Mesendoderm (in vitro differentiated cells): ENCODE results near the gene PLGLB1. TPM values are rescaled to one million over a fixed set of nuclear protein-coding genes. Genes with fewer than 3 reads are reported as not detected.
"Not testable (repeated sequence)": the region's sequence is repeated elsewhere in the genome, so short reads cannot be mapped to it uniquely, and the experiment has no call there.

Source experiments
- DNase-seq: peaks from one replicate; pipeline ENCODE4 v3.0.0; 2013
- H2AK5ac ChIP-seq: 2 replicates; pipeline ENCODE4 v1.6.1; 2013; ENCODE audit warnings: low read length, inconsistent platforms
- H2BK120ac ChIP-seq: 2 replicates; pipeline ENCODE4 v1.6.1; 2013; ENCODE audit warnings: low read depth, mild to moderate bottlenecking, low read length, moderate library complexity, mixed read lengths
- H2BK15ac ChIP-seq: replicated peaks from 2 replicates; pipeline ENCODE4 v1.6.1; 2013; ENCODE audit warnings: low read depth, mild to moderate bottlenecking, moderate library complexity
- H2BK5ac ChIP-seq: 2 replicates; pipeline ENCODE4 v1.6.1; 2013; ENCODE audit warnings: low read length, inconsistent platforms
- H3K18ac ChIP-seq: 2 replicates; pipeline ENCODE4 v1.6.1; 2013; ENCODE audit warnings: mild to moderate bottlenecking, low read length, mixed read lengths
- H3K23ac ChIP-seq: one replicate; pipeline ENCODE4 v1.6.1; 2013; ENCODE audit warnings: low read length
- H3K27ac ChIP-seq: 2 replicates; pipeline ENCODE4 v1.5.1; 2013; ENCODE audit warnings: low read depth, mild to moderate bottlenecking, inconsistent platforms, low read length, moderate library complexity
- H3K27me3 ChIP-seq: 2 replicates; pipeline ENCODE4 v1.6.1; 2013; ENCODE audit warnings: low read length, control low read depth, mild to moderate bottlenecking, inconsistent platforms; ENCODE audit not compliant: insufficient read depth, poor library complexity
- H3K36me3 ChIP-seq: 2 replicates; pipeline ENCODE4 v1.6.1; 2013; ENCODE audit warnings: low read length, inconsistent platforms; ENCODE audit not compliant: control insufficient read depth, insufficient read depth
- H3K4ac ChIP-seq: one replicate; pipeline ENCODE4 v1.6.1; 2013; ENCODE audit warnings: low read depth, mild to moderate bottlenecking, low read length, moderate library complexity
- H3K4me1 ChIP-seq: 2 replicates; pipeline ENCODE4 v1.6.1; 2013; ENCODE audit warnings: low read depth, low read length, inconsistent platforms; ENCODE audit not compliant: control insufficient read depth
- H3K4me2 ChIP-seq: 2 replicates; pipeline ENCODE4 v1.6.1; 2013; ENCODE audit warnings: low read length
- H3K4me3 ChIP-seq: 2 replicates; pipeline ENCODE4 v1.5.1; 2013; ENCODE audit warnings: mild to moderate bottlenecking, low read length
- H3K56ac ChIP-seq: one replicate; pipeline ENCODE4 v1.6.1; 2013; ENCODE audit warnings: low read length
- H3K79me1 ChIP-seq: 2 replicates; pipeline ENCODE4 v1.6.1; 2013; ENCODE audit warnings: low read length, inconsistent platforms
- H3K79me2 ChIP-seq: 2 replicates; pipeline ENCODE4 v1.6.1; 2013; ENCODE audit warnings: mild to moderate bottlenecking, low read length; ENCODE audit not compliant: control insufficient read depth, insufficient read depth
- H3K9ac ChIP-seq: 2 replicates; pipeline ENCODE4 v1.6.1; 2013; ENCODE audit warnings: low read length, inconsistent platforms
- H4K5ac ChIP-seq: one replicate; pipeline ENCODE4 v1.6.1; 2013; ENCODE audit warnings: low read length
- H4K8ac ChIP-seq: one replicate; pipeline ENCODE4 v1.6.1; 2013; ENCODE audit warnings: low read depth, mild to moderate bottlenecking, control low read depth, low read length, moderate library complexity
- WGBS: extraction: QIAGEN DNeasy Blood & Tissue Kit; methylation state at CpG from one replicate; pipeline ENCODE4 v1.1.7; 2013; ENCODE audit warnings: low lambda C conversion rate, missing lambda C conversion rate; ENCODE audit not compliant: insufficient coverage; ENCODE audit errors: extremely low coverage; 5-methylcytosine and 5-hydroxymethylcytosine counted together
- polyA plus RNA-seq, 2 experiments: library from polyadenylated mRNA; stranded (reverse); fragments of 200-250 nt; gene quantifications; one replicate each; pipeline ENCODE4 v1.2.3, GENCODE V29; 2013

Gene PLGLB1
- 0.06 TPM for polyA plus RNA-seq (2013, experiment 1 of 2)
- 0.06 TPM for polyA plus RNA-seq (2013, experiment 2 of 2)

- H3K79me2 ChIP-seq, H3K79me1 ChIP-seq, H2BK15ac ChIP-seq, H3K18ac ChIP-seq, H3K23ac ChIP-seq, H3K27me3 ChIP-seq, H3K9ac ChIP-seq, H4K8ac ChIP-seq, H3K56ac ChIP-seq, H2AK5ac ChIP-seq, H3K36me3 ChIP-seq, H3K4me3 ChIP-seq, H3K4ac ChIP-seq, H4K5ac ChIP-seq, H3K4me2 ChIP-seq, H2BK120ac ChIP-seq, H3K4me1 ChIP-seq, H2BK5ac ChIP-seq, DNase-seq, H3K27ac ChIP-seq: not testable (repeated sequence)
- no CpG with 5 or more reads among the region's 3 CpGs for WGBS
These were observed at the start of gene PLGLB1 for GRCh38 chr2:87021744-87022143. Gene PLGLB1 (minus strand): TSS chr2:87021844. CDS start chr2:87021783, 61 bp downstream.

GRCh38 chr2:87064305-87064704, 42.7 kb upstream of the PLGLB1 start:
- not testable (repeated sequence) for H2BK5ac ChIP-seq, H4K8ac ChIP-seq, H3K4ac ChIP-seq, H4K5ac ChIP-seq, DNase-seq, H3K23ac ChIP-seq, H3K79me1 ChIP-seq, H3K56ac ChIP-seq, H3K27me3 ChIP-seq, H3K79me2 ChIP-seq, H2BK120ac ChIP-seq, H3K9ac ChIP-seq, H3K27ac ChIP-seq, H3K4me1 ChIP-seq, H3K18ac ChIP-seq, H3K4me3 ChIP-seq, H2AK5ac ChIP-seq, H3K4me2 ChIP-seq, H3K36me3 ChIP-seq, H2BK15ac ChIP-seq
- WGBS: no CpG with 5 or more reads among the region's 2 CpGs

- H4K8ac ChIP-seq, H3K36me3 ChIP-seq, H3K18ac ChIP-seq, H4K5ac ChIP-seq, H3K4ac ChIP-seq, H3K56ac ChIP-seq, H3K27ac ChIP-seq, H3K23ac ChIP-seq, H3K4me2 ChIP-seq, H3K4me3 ChIP-seq, H2BK5ac ChIP-seq, H3K27me3 ChIP-seq, DNase-seq, H3K4me1 ChIP-seq, H2BK15ac ChIP-seq, H2AK5ac ChIP-seq, H3K9ac ChIP-seq, H3K79me1 ChIP-seq, H3K79me2 ChIP-seq, H2BK120ac ChIP-seq: not testable (repeated sequence)
- no CpG with 5 or more reads among the region's 2 CpGs for WGBS
These were observed 41.8 kb upstream of the PLGLB1 start for GRCh38 chr2:87063431-87063830.

- not testable (repeated sequence) for H4K8ac ChIP-seq, H3K79me2 ChIP-seq, H2BK5ac ChIP-seq, H3K9ac ChIP-seq, H3K4me3 ChIP-seq, H3K4me2 ChIP-seq, H2BK15ac ChIP-seq, H3K27me3 ChIP-seq, H3K4ac ChIP-seq, H3K23ac ChIP-seq, H2BK120ac ChIP-seq, DNase-seq, H3K18ac ChIP-seq, H3K27ac ChIP-seq, H3K79me1 ChIP-seq, H4K5ac ChIP-seq, H3K56ac ChIP-seq, H2AK5ac ChIP-seq, H3K36me3 ChIP-seq, H3K4me1 ChIP-seq
- no CpG with 5 or more reads among the region's 1 CpG for WGBS
These were observed 39.9 kb upstream of the PLGLB1 start for GRCh38 chr2:87061519-87061918.

- no CpG with 5 or more reads among the region's 4 CpGs for WGBS
- H3K4me3 ChIP-seq, H3K27me3 ChIP-seq, H3K36me3 ChIP-seq, H3K4me2 ChIP-seq, DNase-seq, H3K4me1 ChIP-seq, H3K23ac ChIP-seq, H2BK120ac ChIP-seq, H3K79me2 ChIP-seq, H2BK15ac ChIP-seq, H2AK5ac ChIP-seq, H3K9ac ChIP-seq, H3K56ac ChIP-seq, H4K5ac ChIP-seq, H3K27ac ChIP-seq, H3K79me1 ChIP-seq, H3K18ac ChIP-seq, H3K4ac ChIP-seq, H2BK5ac ChIP-seq, H4K8ac ChIP-seq: not testable (repeated sequence)
These were observed 36.0 kb upstream of the PLGLB1 start for GRCh38 chr2:87057606-87058005.

- not testable (repeated sequence) for H3K56ac ChIP-seq, H3K4ac ChIP-seq
These were observed 35.2 kb upstream of the PLGLB1 start for GRCh38 chr2:87056843-87057242.

More at GRCh38 chr2:87056843-87057242, 35.2 kb upstream of the PLGLB1 start:
- not testable (repeated sequence) for H2BK120ac ChIP-seq, H2AK5ac ChIP-seq, H4K8ac ChIP-seq, H3K9ac ChIP-seq, H2BK5ac ChIP-seq, H3K4me1 ChIP-seq, H3K79me1 ChIP-seq, H3K79me2 ChIP-seq, H3K23ac ChIP-seq, H3K18ac ChIP-seq, H3K27me3 ChIP-seq, H3K4me3 ChIP-seq, DNase-seq, H3K4me2 ChIP-seq, H4K5ac ChIP-seq, H2BK15ac ChIP-seq, H3K36me3 ChIP-seq, H3K27ac ChIP-seq
